Measurements from ENCODE around the gene ACOT7. TPM values are rescaled to one million over a fixed set of nuclear protein-coding genes. Genes with fewer than 3 reads are reported as not detected.

Gene ACOT7
- total and polyA plus RNA-seq, 2 of the 13 experiments (the other 11 are each of a cell fraction or from before 2014, with no cell fraction given) = 33.0 to 55.8 TPM

- H3K9ac ChIP-seq (ENCODE audit: insufficient read depth, low read depth, low read length) = no peak overlapping the region
- 0 out of 2 replicates have a peak, but pooled peaks cover 5% of the 10 kb centered on the region for H4K20me1 ChIP-seq (ENCODE audit: insufficient read depth, low read length)
- ChIA-PET POLR2A (interaction anchor here (0.8 to 1.1 kb wide), 2 partner anchors 10 to 39 kb away, joined by 3 to 4 read pairs; partner anchors contain the start of gene ICMT), CTCF (ENCODE audit: low intra/inter-chr PET ratio, low total read pairs) (interaction anchor here (0.9 to 3.4 kb wide), 5 partner anchors 18 to 192 kb away, joined by 4 to 39 read pairs (median 9); partner anchors contain the start of gene RNF207)
- BruUV-seq (replicated peaks) = no TSS peak
- no peaks in the 10 kb centered on the region for H3K79me2 ChIP-seq (ENCODE audit: insufficient read depth, low read length)
- H3K9me3 ChIP-seq (ENCODE audit: low read length) = no peaks in the 10 kb centered on the region
- H3K36me3 ChIP-seq (replicated peaks in 1 of 2; ENCODE audit: control insufficient read depth in 1 of 2, insufficient read depth in 2 of 2, low read length in 2 of 2) = no peaks in the 10 kb centered on the region
- H3K27me3 ChIP-seq (ENCODE audit: control insufficient read depth in 1 of 2, insufficient read depth in 2 of 2, low read length in 2 of 2) = peaks cover 15 to 63% of the 10 kb centered on the region in 2 experiments
- WGBS (ENCODE audit: low lambda C conversion rate) = 4% methylated on average over 45 of the region's 79 CpGs
- H3K4me1 ChIP-seq (ENCODE audit: insufficient read depth, low read length) = peaks cover 40% of the 10 kb centered on the region
- no peak overlapping the region for H2AFZ ChIP-seq (ENCODE audit: low read length)
- DNase-seq (ENCODE audit: low spot score) = peak; percentile 46
- intact Hi-C loops (cut with micrococcal nuclease; ENCODE audit: unreplicated experiment) (loop anchor here (5.0 to 10.0 kb wide), 2 partner anchors 140 to 147 kb away; partner anchors contain the start of gene ACOT7), in situ Hi-C loops (cut with HindIII; ENCODE audit: extremely low pct_ligation_motif_present, low pct_unique_long_range_greater_than_20kb) (loop anchor here (5.0 to 10.0 kb wide), 3 partner anchors 37 to 170 kb away; partner anchors contain the start of gene HES2)
- FAIRE-seq = no peak
- peak overlapping the region; percentile 50 for H3K4me2 ChIP-seq (ENCODE audit: low read depth, low read length)
- H3K27ac ChIP-seq (ENCODE audit: extremely low read length, insufficient read depth, low read length) = no peak overlapping the region
- peak overlapping the region in 2 of 3 experiments; percentile 27 to 44; a peak in 3 of 6 replicates for H3K4me3 ChIP-seq (replicated peaks in 1 of 3; ENCODE audit: insufficient read depth in 1 of 3, low read depth in 2 of 3, low read length in 3 of 3)
- peak; percentile 56 for ATAC-seq
- TF ChIP-seq KDM1A (CRISPR knock-in tag; IDR thresholded peaks at IDR 0.05) = peak; percentile 84; the same call in 1 of the 2 replicates
- TF ChIP-seq TFDP1 (CRISPR knock-in tag; IDR thresholded peaks at IDR 0.05; ENCODE audit: borderline replicate concordance) = peak; percentile 78; the same call in 1 of the 2 replicates
- TF ChIP-seq ZNF407 (CRISPR knock-in tag; IDR thresholded peaks at IDR 0.05; ENCODE audit: not compliant biosample characterization) = peak; percentile 95
- no peak for TF ChIP-seq ZFP36 (IDR thresholded peaks at IDR 0.05; ENCODE audit: borderline replicate concordance, low read depth, low read length, partially characterized antibody)
- TF ChIP-seq MYNN (CRISPR knock-in tag; IDR thresholded peaks at IDR 0.05; ENCODE audit: low read depth) = peak; percentile 97
- peak; percentile 96 for TF ChIP-seq ZNF724P (CRISPR knock-in tag; IDR thresholded peaks at IDR 0.05; ENCODE audit: borderline replicate concordance)
- peak; percentile 100 for TF ChIP-seq NFKB2 (CRISPR knock-in tag; IDR thresholded peaks at IDR 0.05; ENCODE audit: borderline replicate concordance)
- TF ChIP-seq ZNF292 (CRISPR knock-in tag; IDR thresholded peaks at IDR 0.05; ENCODE audit: borderline replicate concordance, low read depth) = no peak
- TF ChIP-seq JUND (CRISPR knock-in tag; IDR thresholded peaks at IDR 0.05) = 0 out of 2 replicates have a peak, but pooled peaks have one; percentile 70
- TF ChIP-seq ZBTB8A (CRISPR knock-in tag; IDR thresholded peaks at IDR 0.05; ENCODE audit: borderline replicate concordance, low read depth) = peak; percentile 81; the same call in 1 of the 2 replicates
Observed at GRCh38 chr1:6245086-6245868, 148.3 kb downstream of the ACOT7 start.

All from HepG2 (cell line).